Hematopoietic multipotent progenitor cell (in vitro differentiated cells): ENCODE results near the gene AKR1B15. TPM values are rescaled to one million over a fixed set of nuclear protein-coding genes. Genes with fewer than 3 reads are reported as not detected.
"Not testable (repeated sequence)": the region's sequence is repeated elsewhere in the genome, so short reads cannot be mapped to it uniquely, and the experiment has no call there.

Experiments used
- DNase-seq, 3 donors: peaks; one replicate each; pipeline ENCODE4 v3.0.0-alpha.2; 2011 to 2015; ENCODE audit warnings: low read depth in 2 of 3, low spot score in 2 of 3
- total RNA-seq: library from RNA; depleted of rRNA; stranded (reverse); fragments of >200 nt; gene quantifications from one replicate; pipeline ENCODE4 v1.2.3, GENCODE V29; 2012

AKR1B15 gene
- total RNA-seq, 1 donor, result not detected

DNA sequence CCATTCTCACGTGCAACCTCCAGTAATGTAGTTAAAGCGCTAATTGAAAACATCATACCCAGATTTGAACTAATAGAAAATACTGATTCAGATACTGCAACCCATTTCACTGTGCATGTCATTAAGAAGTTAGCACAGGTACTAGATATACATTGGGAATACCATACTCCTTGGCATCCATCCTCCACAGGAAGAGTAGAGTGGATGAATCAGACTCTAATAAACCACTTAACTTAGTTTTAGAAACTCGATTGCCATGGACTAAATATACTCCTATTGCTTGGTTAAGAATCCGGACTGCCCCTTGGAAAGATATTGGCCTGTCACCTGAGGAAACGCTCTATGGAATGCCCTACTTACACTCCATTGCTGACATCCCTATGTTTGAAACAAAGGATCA is 9.5 kb downstream of the AKR1B15 start:
- DNase-seq, result no peak

DNA sequence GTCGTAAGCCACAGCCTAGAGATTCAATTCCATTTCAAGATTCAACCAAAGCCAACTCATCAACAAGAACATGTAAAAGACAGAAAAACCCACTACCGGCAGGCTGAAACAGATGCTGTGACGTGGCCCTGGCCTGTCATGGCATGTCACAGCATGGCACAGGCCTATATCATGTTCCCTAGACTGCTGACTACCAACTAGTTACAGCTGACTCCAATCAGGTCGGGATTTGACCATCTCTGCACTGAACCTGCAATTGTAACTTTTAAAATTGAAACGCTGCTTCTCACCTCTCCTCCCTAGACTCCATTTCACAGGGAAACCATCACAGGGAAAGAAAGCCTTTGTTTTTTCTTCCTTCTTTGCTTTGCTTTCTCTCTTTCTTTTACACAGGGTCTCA is 12.7 kb downstream of the AKR1B15 start:
- not testable (repeated sequence) for DNase-seq

DNA sequence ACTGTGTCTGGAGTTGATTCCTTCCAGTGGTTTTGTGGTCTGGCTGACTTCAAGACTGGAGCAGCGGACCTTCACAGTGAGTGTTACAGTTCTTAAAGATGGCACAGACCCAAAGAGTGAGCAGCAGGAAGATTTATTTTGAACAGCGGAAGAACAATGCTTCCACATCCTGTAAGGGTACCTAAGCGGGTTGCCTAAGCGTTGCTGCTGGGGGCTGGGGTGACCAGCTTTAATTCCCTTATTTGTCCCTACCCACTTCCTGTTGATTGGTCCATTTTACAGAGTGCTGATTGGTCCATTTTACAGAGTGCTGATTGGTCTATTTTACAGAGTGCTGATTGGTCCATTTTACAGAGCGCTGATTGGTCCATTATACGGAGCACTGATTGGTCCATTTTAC is 13.2 kb downstream of the AKR1B15 start:
- DNase-seq, result peak in 2 of 3 donors; percentile 36 to 84

DNA sequence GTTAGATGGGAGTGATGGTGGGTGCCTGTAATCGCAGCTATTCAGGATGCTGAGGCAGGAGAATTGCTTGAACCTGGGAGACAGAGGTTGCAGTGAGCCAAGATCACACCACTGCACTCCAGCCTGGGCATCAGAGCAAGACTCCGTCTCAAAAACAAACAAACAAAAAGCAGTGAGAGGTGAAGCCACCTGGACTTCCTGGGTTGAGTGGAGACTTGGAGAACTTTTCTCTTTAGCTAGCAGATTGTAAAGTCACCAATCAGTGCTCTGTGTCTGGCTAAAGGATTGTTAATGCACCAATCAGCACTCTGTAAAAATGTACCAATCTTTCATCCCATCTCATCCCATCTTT is 14.5 kb downstream of the AKR1B15 start:
- not testable (repeated sequence) for DNase-seq

DNA sequence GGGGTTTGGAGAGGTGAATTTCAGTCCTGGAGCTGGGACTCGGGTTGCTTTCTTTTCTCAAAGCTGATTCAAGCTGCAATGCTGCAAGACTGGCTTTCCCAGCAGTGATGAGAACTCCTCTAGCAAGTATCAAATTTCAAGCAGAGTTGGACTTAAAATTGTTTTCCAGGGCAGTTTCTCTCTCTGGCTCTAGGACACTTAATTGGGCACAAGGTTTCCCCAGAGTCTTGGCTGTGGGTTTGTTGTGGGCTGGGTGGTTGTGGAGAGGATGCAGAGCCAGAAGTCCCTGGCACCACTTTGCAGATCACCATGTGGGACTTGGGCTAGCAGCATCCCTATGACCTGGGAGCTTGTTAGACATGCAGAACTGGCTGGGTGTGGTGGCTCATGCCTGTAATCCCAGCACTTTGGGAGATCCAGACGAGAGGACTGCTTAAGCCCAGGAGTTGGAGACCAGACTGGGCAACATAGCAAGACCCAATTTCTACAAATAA is 16.8 kb downstream of the AKR1B15 start:
- no peak for DNase-seq

DNA sequence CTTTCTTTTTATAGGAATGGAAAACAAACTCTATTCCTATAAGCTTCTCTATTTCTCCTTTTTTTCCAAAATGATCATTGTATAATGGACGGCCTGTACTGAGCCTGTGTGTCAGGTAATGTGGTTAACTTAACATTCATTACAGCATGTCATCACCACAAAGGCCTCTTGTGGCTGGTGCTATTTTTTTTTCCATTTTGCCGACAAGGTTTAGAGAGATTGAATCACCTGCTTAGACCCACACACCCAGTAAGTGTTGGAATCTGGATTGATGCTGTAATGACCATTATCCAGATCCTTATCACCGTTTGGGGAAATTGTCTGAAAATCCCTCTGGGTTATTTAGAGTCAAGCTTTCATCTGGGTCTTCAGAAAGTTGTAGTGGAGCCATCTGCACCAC is 18.5 kb downstream of the AKR1B15 start:
- no peak for DNase-seq

DNA sequence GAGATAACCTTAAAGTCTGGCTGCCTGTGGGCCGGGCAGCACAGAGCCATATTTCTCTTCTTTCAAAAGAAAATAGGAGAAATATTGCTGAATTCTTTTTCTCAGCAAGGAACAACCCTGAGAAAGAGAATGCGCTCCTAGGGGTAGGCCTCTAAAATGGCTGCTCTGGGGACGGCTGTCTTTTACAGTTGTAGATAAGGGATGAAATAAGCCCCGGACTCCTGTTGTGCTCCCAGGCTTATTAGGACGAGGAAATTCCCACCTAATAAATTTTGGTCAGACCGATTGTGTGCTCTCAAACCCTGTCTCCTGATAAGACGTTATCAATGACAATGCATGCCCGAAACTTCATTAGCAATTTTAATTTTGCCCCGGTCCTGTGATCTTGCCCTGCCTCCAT is 21.1 kb downstream of the AKR1B15 start:
- DNase-seq, result not testable (repeated sequence)

DNA sequence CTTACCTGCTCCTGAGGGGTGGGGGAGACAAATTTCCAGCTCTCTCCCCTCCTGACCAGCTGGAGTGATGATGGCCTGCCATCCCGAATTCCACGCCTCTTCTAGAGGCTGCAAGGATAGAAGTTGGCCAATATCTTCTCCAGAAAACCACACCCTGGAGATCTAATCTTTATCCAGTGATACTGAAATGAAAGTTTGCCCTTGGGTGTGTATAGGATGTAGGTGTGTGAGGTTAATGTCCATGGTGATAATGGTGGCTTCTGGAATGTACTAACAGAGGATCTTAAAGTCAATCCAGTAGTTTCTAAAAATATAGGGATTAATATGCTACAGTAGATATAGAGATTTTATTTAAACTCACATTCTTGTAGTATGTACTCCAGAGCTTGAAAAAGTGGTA is 22.2 kb downstream of the AKR1B15 start:
- DNase-seq, result no peak

DNA sequence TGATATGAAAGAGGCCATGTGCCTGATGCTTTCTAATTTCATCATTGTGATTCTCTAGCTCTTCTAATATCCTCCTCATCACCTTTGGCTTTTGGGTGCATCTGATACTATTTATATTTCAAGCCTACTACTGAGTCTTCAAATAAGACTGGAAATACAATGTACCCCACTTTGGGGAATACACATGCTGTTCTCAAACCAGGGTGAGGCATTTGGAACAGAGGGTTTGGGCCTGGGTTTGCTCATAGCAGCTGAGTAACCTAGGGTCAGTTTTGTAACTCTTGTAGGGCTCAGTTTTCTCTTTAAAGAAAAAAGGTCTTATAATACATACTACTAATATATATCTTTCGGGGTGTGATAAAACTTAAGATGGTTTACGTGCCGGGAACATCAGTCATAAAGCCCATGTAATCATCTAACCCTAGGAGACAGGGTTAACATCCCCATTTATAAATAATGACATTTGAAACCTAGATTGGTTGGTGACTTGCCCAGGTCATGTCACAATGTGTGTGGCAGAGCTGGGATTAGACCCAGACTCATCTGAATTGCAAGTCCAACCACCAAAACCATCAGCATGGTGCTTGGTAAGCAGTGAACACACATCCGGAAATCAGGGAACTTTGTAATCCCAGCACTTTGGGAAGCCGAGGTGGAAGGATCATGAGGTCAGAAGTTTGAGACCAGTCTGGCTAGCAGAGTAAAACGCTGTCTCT is 23.0 kb downstream of the AKR1B15 start:
- DNase-seq, result no peak

DNA sequence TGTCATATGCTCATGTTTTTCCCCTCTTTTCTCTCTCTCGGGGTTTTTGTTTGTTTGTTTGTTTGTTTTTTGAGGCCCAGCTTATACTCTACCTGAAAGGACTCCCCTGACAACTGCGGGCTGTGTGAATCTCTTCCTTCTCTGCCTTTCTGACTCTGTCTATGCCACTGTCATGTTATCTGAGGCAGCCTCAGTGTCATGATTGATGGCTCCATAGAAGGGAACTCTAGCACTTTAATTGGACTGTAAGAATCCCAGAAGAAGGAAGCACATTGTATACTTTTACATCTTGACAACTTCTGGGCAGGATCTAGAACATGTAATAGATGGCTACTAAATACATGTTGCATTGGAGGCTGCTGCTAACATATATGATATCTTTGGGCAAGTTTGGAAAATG is 25.4 kb downstream of the AKR1B15 start:
- no peak for DNase-seq

DNA sequence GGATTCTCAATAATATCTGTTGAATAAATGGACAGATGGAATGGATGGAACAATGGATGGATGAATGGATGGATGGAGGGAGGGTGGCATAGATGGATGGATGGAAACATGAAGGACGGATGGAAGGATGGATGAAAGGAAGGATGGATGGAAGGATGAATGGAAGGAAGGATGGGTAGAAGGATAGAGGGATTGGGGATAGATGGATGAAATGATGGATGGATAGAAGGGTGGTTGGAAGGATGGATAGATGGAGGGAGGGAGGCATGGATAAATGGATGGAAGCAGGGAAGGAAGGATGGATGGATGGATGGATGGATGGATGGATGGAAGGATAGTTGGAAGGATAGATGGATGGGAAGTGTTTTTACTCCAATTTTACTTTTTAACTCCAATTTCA is 35.4 kb downstream of the AKR1B15 start:
- no peak for DNase-seq

DNA sequence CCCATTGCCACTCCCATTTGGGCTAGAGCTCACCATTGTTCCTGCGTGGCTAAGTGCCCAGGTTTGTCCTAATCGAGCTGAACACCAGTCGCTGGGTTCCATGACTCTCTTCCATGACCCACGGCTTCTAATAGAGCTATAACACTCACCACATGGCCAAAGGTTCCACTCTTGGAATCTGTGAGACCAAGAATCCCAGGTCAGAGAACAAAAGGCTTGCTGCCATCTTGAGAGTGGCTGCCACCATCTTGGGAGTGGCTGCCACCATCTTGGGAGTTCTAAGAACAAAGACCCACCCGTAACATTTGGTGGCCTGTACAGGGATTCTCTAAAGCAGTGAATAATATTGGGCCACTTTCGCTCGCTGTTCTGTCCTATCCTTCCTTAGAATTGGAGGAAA is 37.0 kb downstream of the AKR1B15 start:
- DNase-seq, result no peak

DNA sequence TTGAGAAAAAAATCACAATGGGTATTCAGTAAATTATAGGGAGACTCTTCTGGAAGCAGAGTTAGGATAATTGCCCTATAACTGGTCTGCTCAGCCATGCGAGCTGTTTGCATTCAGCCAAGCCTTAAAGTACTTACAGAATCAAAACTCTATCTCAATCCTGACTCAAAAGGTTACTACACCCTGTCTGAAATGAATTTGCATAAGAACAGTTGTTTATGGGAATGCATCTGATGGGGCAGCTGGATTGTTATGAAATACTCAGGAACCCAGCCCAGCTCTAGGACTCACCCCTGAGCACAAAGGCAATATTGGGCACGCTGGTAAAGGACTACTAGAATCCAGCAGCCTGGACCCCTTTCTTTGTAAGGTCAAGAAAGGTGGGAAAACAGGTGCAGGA is 38.8 kb downstream of the AKR1B15 start:
- no peak for DNase-seq

DNA sequence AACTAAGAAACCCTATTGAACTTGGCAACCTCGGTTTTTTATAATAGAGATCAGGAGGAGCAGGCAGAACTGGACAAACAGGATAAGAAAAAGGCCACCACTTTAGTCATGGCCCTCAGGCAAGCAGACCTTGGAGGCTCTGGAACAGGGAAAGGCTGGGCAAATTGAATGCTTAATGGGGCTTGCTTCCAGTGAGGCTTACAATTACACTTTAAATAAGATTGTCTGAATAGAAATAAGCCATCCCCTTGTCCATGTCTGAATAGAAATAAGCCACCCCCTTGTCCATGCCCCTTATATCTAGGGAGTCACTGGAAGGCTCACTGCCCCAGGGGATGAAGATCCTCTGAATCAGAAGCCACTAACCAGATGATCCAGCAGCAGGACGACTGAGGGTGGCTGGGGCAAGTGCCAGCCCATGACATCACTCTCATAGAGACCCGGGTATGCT is 40.6 kb downstream of the AKR1B15 start:
- DNase-seq, result no peak

DNA sequence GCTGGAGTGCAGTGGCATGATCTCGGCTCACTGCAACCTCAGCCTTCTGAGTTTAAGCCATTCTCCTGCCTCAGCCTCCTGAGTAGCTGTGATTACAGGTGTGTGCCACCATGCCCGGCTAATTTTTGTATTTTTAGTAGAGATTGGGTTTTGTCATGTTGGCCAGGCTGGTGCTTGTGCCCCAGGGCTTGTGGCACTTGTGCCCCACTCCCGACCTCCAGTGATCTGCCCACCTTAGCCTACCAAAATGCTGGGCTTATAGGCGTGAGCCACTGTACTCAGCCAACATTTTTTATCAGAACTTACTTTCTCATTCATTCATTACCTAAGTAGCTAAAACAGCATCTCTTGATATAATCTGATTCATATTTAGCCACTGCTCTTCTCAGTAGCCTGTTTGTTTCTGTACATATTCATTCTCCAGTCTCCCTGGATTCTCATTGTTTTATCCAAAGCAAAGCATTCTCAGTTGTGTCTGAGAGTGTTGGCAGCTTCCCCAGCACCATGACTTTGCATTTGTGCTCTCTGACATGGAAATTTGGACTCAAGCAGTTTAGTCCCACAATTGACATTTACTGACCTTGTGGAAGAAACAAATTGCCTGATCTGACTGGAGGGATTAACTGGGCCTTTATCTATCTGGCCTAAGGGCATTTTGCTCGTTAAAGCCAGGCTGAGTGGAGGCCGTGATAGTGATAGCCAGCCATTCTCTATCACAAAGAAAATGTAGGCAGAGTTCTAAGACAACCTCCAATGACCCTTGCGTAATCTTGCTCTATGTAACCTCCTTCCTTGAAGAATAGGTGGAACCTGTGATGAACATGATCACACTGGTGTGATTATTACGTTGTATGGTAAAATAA is 44.9 kb downstream of the AKR1B15 start:
- peak in 2 of 3 donors; percentile 61 to 82 for DNase-seq

DNA sequence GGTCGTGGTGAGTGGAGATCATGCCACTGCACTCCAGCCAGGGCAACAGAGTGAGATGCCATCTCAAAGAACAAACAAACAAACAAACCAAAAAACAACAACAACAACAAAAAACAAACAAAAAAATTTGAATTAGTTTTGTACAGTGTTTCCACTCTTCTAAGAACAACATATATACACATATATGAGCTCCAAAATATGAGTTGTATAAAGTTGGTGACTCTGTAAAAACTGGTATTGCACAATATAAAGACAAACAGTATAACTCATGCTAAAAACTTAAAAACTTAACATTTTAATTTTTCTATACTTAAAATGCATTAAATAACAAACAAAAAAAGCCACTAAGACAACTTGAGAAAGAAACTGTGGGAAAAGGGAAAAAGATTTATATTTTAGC is 46.0 kb downstream of the AKR1B15 start:
- DNase-seq, result no peak

DNA sequence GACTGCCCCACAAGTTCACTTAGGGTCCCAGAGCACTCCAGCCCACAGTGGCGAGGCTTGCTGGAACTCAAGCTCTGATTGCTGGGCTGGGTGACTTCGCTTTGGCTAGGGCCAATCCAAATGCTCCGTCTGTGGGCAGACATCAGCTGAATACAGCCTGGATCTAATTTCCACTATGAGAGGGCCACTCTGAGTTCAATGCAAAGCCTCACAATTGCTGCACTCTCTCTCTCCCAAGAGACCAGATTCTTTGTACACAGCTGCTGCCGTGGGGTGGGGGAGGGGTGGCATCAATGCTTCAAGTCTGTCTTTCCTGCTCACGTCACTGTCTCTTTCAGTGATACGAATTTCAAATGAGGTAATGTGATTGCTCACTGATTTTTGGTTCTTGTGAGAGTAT is 50.5 kb downstream of the AKR1B15 start:
- no peak for DNase-seq

DNA sequence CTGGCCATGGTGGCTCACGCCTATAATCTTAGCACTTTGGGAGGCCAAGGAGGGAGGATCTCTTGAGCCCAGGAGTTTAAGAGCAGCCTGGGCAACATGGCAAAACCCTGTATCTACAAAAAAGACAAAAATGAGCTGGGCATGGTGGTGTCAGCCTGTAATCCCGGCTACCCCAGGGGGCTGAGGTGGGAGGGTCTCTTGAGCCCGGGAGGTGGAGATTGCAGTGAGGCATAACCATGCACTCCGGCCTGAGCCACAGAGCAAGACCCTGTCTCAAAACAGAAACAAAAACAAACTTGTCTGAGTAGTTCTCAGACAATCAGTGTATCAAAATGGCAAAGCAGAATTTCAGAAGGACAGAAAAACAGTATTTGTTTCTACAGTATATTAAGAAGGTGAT is 52.5 kb downstream of the AKR1B15 start:
- no peak for DNase-seq

DNA sequence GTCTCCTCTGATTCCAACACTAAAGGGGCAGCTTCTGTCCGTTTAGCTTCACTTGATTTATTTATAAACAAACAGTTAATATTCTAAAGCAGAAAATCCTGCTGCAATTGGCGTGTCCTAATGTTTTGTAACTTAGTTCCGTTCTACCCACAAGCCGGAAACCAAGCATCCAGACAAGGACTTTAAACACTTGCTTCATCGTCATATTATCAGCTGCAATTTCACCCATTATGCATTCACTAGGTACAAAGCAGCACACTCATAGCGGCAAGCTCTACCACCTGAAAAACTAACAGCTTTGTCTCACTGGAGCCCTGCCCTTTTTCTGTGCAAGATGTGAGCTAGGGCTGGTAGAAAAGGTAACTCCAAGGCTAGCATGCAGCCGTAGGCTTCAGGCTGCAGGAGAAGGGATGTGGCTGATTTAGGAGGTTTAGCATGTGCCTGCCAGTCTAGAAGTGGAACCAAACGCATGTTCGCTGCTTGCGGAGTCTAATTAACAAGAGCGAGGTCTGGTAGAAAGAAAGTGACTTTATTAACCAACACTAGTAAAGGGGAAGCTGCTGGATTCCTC is 54.1 kb downstream of the AKR1B15 start:
- peak in 1 of 3 donors; percentile 8 for DNase-seq

DNA sequence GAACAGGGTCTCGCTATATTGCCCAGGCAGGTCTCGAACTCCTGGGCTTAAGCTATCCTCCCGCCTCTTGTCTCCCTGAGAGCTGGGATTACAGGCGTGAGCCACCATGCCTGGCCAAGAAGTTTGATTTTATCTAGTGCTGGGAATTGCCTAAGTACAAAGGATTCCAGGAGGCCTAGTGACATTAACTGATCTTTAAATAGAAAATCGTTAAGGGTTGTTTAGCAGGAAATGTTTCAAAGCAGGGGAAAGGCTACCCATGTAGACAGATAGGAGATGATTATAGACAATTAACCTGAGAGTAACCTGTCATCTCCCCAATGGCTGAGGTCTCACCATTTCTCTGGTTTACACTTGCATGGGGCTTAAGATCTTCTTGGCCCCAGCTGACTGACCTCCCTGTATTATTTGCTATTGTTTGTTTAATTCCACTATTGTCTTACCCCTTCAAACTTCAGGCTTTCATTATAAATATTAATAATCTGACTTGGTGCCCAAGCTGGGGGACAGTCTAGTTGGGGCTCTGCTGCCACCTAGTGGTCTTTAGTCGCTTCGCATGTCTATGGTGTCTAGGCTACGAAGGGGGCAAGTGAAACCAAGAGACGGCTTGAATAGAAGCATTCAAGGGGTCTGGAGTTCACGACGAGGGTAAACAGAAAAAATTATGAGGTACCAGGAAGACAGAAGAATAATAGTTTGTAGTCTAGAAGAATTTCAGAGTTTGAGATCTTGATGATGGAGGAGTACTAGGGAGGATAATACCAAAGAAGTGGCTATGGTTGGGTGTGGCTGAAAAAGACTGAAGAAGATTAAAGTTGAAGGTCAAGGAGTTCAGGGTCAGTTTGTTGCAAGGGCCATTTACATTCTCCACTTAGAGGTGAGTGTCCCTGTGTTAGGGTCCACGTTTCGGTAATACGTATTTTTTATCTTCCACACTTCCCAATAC is 57.3 kb downstream of the AKR1B15 start:
- DNase-seq, result peak; percentile 31 to 81 (median 48)
